Hypothalamus (tissue), 51 donors: ENCODE results near the gene DNAJC16.

ENCODE experiments used
- DNase-seq, 51 donors: peaks; one replicate each; lab custom pipeline; 2025; lab: John Stamatoyannopoulos, UW

Gene DNAJC16

GRCh38 chr1:15531682-15532081, 5.0 kb downstream of the DNAJC16 start:
- DNase-seq = no peak

GRCh38 chr1:15538771-15539170, 12.1 kb downstream of the DNAJC16 start:
- no peak for DNase-seq

GRCh38 chr1:15540186-15540585, 13.5 kb downstream of the DNAJC16 start:
- no peak for DNase-seq

- no peak for DNase-seq
These were observed 14.7 kb downstream of the DNAJC16 start for GRCh38 chr1:15541231-15541792.

- no peak for DNase-seq
These were observed 16.0 kb downstream of the DNAJC16 start for GRCh38 chr1:15542388-15543250.

GRCh38 chr1:15543251-15543588, 16.6 kb downstream of the DNAJC16 start:
- no peak for DNase-seq

- peak in 2 of 51 donors; percentile 12 to 16 for DNase-seq
These were observed 17.2 kb downstream of the DNAJC16 start for GRCh38 chr1:15543589-15544568.

GRCh38 chr1:15546641-15547040, 20.0 kb downstream of the DNAJC16 start:
- DNase-seq = no peak

GRCh38 chr1:15550573-15550972, 23.9 kb downstream of the DNAJC16 start:
- no peak for DNase-seq

GRCh38 chr1:15557008-15557407, 30.4 kb downstream of the DNAJC16 start:
- DNase-seq = no peak

- no peak for DNase-seq
These were observed 30.9 kb downstream of the DNAJC16 start for GRCh38 chr1:15557594-15557993.

- DNase-seq = no peak
These were observed 31.9 kb downstream of the DNAJC16 start for GRCh38 chr1:15558516-15558915.

GRCh38 chr1:15559189-15559810, 32.7 kb downstream of the DNAJC16 start:
- DNase-seq = no peak

GRCh38 chr1:15568387-15569073, 41.9 kb downstream of the DNAJC16 start:
- DNase-seq = no peak

GRCh38 chr1:15570861-15571260, 44.2 kb downstream of the DNAJC16 start:
- no peak for DNase-seq

GRCh38 chr1:15571266-15571665, 44.6 kb downstream of the DNAJC16 start:
- no peak for DNase-seq

- DNase-seq = peak in 5 of 51 donors; percentile 5 to 50 (median 15)
These were observed 46.8 kb downstream of the DNAJC16 start for GRCh38 chr1:15573477-15573876.

GRCh38 chr1:15574741-15575140, 48.1 kb downstream of the DNAJC16 start:
- peak in 7 of 51 donors; percentile 7 to 26 (median 12) for DNase-seq

- DNase-seq = no peak
These were observed 49.0 kb downstream of the DNAJC16 start for GRCh38 chr1:15575549-15576150.

- peak in 6 of 51 donors; percentile 4 to 23 (median 7) for DNase-seq
These were observed 51.0 kb downstream of the DNAJC16 start for GRCh38 chr1:15577691-15578090.
